Suprapubic skin (tissue), 4 donors: ENCODE data around the gene CNIH2. TPM values are rescaled to one million over a fixed set of nuclear protein-coding genes. Genes with fewer than 3 reads are reported as not detected.
A peak's percentile ranks its signal among the peaks of the same experiment; 100 is the strongest.

Experiments used
- DNase-seq, 2 donors: peaks; one replicate each; pipeline ENCODE4 v3.0.0-alpha.2; 2019; ENCODE audit warnings: low spot score in 2 of 2
- H3K27ac ChIP-seq: fragments of 200-600 bp; sonication (generic); one replicate; pipeline ENCODE4 v1.5.1; 2019
- H3K27me3 ChIP-seq: fragments of 200-600 bp; sonication (generic); one replicate; pipeline ENCODE4 v1.5.1; 2019
- H3K36me3 ChIP-seq: fragments of 200-600 bp; sonication (generic); one replicate; pipeline ENCODE4 v1.5.1; 2019
- H3K4me1 ChIP-seq: fragments of 200-600 bp; sonication (generic); one replicate; pipeline ENCODE4 v1.5.1; 2019
- H3K4me3 ChIP-seq: fragments of 200-600 bp; sonication (generic); one replicate; pipeline ENCODE4 v1.5.1; 2019; ENCODE audit warnings: mild to moderate bottlenecking
- H3K9me3 ChIP-seq: fragments of 200-600 bp; sonication (generic); one replicate; pipeline ENCODE4 v1.5.1; 2019
- CTCF ChIP-seq, 2 donors: fragments of 200-600 bp in 1 of 2; fragments of 450-650 bp in 1 of 2; sonication (generic) in 1 of 2; IDR thresholded peaks; one replicate each; pipeline ENCODE4 v1.5.1; 2016 to 2019; ENCODE audit warnings: antibody characterized with exemption in 2 of 2, mild to moderate bottlenecking in 1 of 2, moderate library complexity in 1 of 2
- EP300 ChIP-seq: sonication (generic); formaldehyde crosslinking; IDR thresholded peaks from one replicate; pipeline ENCODE4 v1.6.1; 2017; ENCODE audit warnings: antibody characterized with exemption
- POLR2A ChIP-seq, 2 donors: fragments of 450-650 bp; IDR thresholded peaks; one replicate each; pipeline ENCODE4 v1.6.1; 2017; ENCODE audit warnings: antibody characterized with exemption in 2 of 2, mild to moderate bottlenecking in 2 of 2, moderate library complexity in 2 of 2
- POLR2AphosphoS5 ChIP-seq, 3 donors: sonication (generic); formaldehyde crosslinking; IDR thresholded peaks; one replicate each; pipeline ENCODE4 v1.6.1; 2017; ENCODE audit warnings: antibody characterized with exemption in 3 of 3
- WGBS: methylation state at CpG from one replicate; pipeline ENCODE4 v1.1.5; 2018; 5-methylcytosine and 5-hydroxymethylcytosine counted together
- total RNA-seq, 4 donors: library from RNA; depleted of rRNA; stranded (reverse); fragments of >200 nt; gene quantifications; one replicate each; pipeline ENCODE4 v1.1.0, GENCODE V29; 2016

The CNIH2 gene
- total RNA-seq = 1 to 10 TPM in 3 of 4 donors, not detected in 1; 1.1 to 2.5 (median 1.9) TPM

- Histone ChIP-seq H3K4me3 (peak within 1 kb of the TSS; percentile 42), H3K9me3 (no peaks in the 10 kb centered on the region), H3K27me3 (no peaks in the 10 kb centered on the region), H3K4me1 (peaks cover 40% of the 10 kb centered on the region), H3K36me3 (peaks cover 43% of the 10 kb centered on the region), H3K27ac (no peak within 1 kb of the TSS)
- TF ChIP-seq CTCF (IDR thresholded peaks at IDR 0.05) (no peak), POLR2A (IDR thresholded peaks at IDR 0.05) (no peak), EP300 (no peak)
- 4% methylated on average over 20 of the region's 84 CpGs for WGBS
- no peak for DNase-seq
Measured at GRCh38 chr11:66277471-66278362, at the start of gene CNIH2. TSS of gene CNIH2 (plus strand) at chr11:66278175. CDS start at chr11:66278457, 282 bp downstream.

GRCh38 chr11:66228521-66228920, 49.5 kb upstream of the CNIH2 start:
- Histone ChIP-seq H3K4me1 (no peaks in the 10 kb centered on the region), H3K27ac (no peak overlapping the region), H3K4me3 (no peak overlapping the region), H3K9me3 (no peaks in the 10 kb centered on the region), H3K36me3 (peaks cover 59% of the 10 kb centered on the region), H3K27me3 (no peaks in the 10 kb centered on the region)
- no peak for DNase-seq
- TF ChIP-seq CTCF (IDR thresholded peaks at IDR 0.05) = no peak
- TF ChIP-seq EP300 = no peak
- TF ChIP-seq POLR2A (IDR thresholded peaks at IDR 0.05) = no peak
- TF ChIP-seq POLR2AphosphoS5 (IDR thresholded peaks at IDR 0.05) = no peak
- 61% methylated on average over 6 of the region's 6 CpGs for WGBS

- H3K27me3 ChIP-seq = no peaks in the 10 kb centered on the region
- H3K4me1 ChIP-seq = no peaks in the 10 kb centered on the region
- peaks cover 60% of the 10 kb centered on the region for H3K36me3 ChIP-seq
- no peaks in the 10 kb centered on the region for H3K9me3 ChIP-seq
- 80% methylated on average over 6 of the region's 6 CpGs for WGBS
- H3K27ac ChIP-seq = no peak overlapping the region
- no peak for DNase-seq
- H3K4me3 ChIP-seq = no peak overlapping the region
- no peak for TF ChIP-seq POLR2AphosphoS5 (IDR thresholded peaks at IDR 0.05)
- TF ChIP-seq POLR2A (IDR thresholded peaks at IDR 0.05) = no peak
- TF ChIP-seq EP300 = no peak
- no peak for TF ChIP-seq CTCF (IDR thresholded peaks at IDR 0.05)
Measured at GRCh38 chr11:66230156-66230555, 47.8 kb upstream of the CNIH2 start.

- Histone ChIP-seq H3K27ac (no peak overlapping the region), H3K4me1 (no peaks in the 10 kb centered on the region), H3K9me3 (no peaks in the 10 kb centered on the region), H3K4me3 (no peak overlapping the region), H3K36me3 (peaks cover 68% of the 10 kb centered on the region), H3K27me3 (no peaks in the 10 kb centered on the region)
- WGBS = 97% methylated on average over 13 of the region's 14 CpGs
- no peak for DNase-seq
- no peak for TF ChIP-seq POLR2A (IDR thresholded peaks at IDR 0.05)
- no peak for TF ChIP-seq EP300
- no peak for TF ChIP-seq CTCF (IDR thresholded peaks at IDR 0.05)
- no peak for TF ChIP-seq POLR2AphosphoS5 (IDR thresholded peaks at IDR 0.05)
Measured at GRCh38 chr11:66230978-66231377, 47.0 kb upstream of the CNIH2 start.

GRCh38 chr11:66231561-66231960, 46.4 kb upstream of the CNIH2 start:
- H3K36me3 ChIP-seq = peaks cover 74% of the 10 kb centered on the region
- TF ChIP-seq POLR2A (IDR thresholded peaks at IDR 0.05) (no peak), POLR2AphosphoS5 (IDR thresholded peaks at IDR 0.05) (no peak), CTCF (IDR thresholded peaks at IDR 0.05) (no peak), EP300 (no peak)
- DNase-seq = no peak
- no peak overlapping the region for H3K4me3 ChIP-seq
- H3K9me3 ChIP-seq = no peaks in the 10 kb centered on the region
- no peaks in the 10 kb centered on the region for H3K27me3 ChIP-seq
- H3K27ac ChIP-seq = no peak overlapping the region
- no peaks in the 10 kb centered on the region for H3K4me1 ChIP-seq
- 88% methylated on average over 7 of the region's 7 CpGs for WGBS
